GM19240 (cell line): ENCODE data around the gene GRK2.
A peak's percentile ranks its signal among the peaks of the same experiment; 100 is the strongest.
"Not testable (repeated sequence)": the region's sequence is repeated elsewhere in the genome, so short reads cannot be mapped to it uniquely, and the experiment has no call there.

ENCODE experiments used
- DNase-seq: peaks from one replicate; pipeline ENCODE4 v3.0.0; 2011; ENCODE audit warnings: low spot score; ENCODE audit not compliant: insufficient read length

The GRK2 gene

GRCh38 chr11:67312187-67313021 lies 46.1 kb downstream of the GRK2 start:
- DNase-seq = no peak

DNA sequence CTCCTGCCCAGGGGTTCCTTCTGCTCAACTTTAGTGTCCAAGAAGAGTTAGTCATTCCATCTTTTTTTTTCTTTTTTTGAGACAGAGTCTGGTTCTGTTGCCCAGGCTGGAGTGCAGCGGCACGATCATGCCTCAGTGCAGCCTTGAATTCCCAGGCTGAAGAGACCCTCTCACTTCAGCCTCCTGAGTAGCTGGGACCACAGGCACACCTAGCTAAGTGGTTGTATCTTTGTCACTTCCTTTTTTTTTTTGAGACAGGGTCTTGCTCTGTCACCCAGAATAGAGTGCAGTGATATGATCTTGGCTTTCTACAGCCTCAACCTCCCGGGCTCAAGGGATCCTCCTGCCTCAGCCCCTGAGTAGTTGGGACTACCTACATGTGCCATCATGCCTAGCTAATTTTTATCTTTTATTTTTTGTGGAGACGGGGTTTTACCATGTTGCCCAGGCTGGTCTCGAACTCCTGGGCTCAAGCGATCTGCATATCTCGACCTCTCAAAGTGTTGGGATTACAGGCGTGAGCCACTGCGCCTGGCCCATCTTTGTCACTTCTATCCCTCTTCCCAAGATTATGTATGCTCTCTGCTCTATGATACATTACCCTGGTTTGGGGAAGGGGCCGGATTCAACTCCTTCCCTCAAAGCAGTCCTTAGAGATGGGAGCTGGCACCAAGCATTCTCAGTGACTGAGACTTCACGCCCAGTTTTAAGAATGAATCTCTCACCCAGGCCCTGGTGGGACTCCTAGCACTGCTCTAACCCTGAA lies 47.0 kb downstream of the GRK2 start:
- DNase-seq = no peak

GRCh38 chr11:67314218-67314617 lies 47.9 kb downstream of the GRK2 start:
- DNase-seq = no peak

- no peak for DNase-seq
These were observed 49.1 kb downstream of the GRK2 start for GRCh38 chr11:67315325-67315909.

DNA sequence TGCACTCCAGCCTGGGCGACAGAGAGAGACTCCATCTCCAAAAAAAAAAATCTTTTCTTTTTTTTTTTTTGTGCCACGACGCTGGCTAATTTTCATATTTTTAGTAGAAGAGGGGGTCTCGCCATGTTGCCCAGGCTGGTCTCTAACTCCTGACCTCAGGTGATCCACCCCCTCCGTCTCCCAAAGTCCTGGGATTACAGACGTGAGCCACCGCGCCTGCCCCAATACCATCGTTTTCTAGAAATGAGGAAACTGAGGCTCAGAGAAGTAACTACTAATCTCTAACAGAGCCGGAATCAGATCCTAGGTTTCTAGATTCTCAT lies 50.6 kb downstream of the GRK2 start:
- no peak for DNase-seq

DNA sequence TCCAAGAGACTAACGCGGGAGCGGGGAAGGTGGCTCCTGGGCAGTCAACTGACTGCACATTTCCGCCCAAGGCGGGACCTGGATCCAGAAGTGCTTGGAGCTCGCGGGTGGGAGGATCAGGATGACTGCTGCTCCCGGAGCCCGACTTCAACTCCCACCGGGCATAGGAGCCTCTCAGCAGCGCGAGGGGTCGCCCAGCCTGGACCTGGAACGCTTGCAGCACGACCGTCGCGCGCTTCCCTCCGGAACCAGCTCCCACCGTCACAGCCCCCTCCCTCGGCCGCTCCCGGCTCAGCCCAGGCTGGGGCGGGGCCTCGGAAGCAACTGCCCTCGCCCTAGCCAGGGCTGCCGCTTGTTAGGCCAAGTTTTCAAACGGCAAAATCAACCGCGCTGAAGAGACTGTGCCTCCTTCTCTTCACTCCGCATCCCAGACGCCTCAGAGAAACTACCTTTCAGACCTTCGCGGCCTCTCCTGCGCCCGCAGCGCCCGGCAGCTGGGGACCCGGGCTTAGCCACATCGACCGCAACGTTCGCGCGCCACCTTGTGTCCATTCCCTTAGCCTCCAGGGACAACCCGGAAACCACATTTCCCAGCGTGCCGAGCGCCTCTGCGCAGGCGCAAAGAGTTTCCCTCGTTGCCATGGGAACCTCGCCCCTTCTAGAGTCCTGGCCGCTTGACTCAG lies 51.1 kb downstream of the GRK2 start:
- DNase-seq = peak; percentile 99

DNA sequence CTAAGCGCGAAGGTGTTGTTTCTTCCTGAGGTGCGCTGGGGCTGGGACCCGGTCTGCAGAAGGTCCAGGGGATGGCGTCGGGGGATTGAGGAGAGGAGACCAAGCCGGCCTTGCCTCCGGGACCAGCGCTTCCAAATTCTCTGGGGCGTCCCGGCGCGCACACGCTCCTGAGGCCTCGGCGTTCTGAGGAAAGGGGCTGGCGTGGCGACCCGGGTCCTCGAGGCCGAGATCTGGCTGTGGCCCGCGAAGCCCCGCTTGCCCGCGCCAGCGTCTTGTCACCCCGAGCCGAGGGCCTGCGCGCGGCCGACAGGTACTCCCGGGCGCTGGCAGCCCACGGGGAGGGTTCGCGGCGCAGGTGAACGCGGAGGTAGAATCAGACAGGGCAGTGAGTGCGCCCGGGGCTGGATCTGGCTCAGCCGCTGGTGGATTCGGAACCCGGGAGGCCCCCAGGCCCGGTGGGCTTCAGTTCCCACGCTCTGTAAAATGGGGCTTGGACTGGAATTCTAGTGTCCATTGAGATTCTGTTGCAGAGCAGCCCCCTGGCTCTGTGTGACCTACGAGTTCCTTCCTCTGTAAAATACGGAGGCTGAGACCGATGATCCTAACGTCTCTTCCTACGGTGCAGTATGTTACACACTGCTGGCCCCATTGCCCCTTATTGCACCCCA lies 51.7 kb downstream of the GRK2 start:
- peak; percentile 29 for DNase-seq

GRCh38 chr11:67318876-67319275 lies 52.6 kb downstream of the GRK2 start:
- not testable (repeated sequence) for DNase-seq

GRCh38 chr11:67320011-67320410 lies 53.7 kb downstream of the GRK2 start:
- DNase-seq = no peak

DNA sequence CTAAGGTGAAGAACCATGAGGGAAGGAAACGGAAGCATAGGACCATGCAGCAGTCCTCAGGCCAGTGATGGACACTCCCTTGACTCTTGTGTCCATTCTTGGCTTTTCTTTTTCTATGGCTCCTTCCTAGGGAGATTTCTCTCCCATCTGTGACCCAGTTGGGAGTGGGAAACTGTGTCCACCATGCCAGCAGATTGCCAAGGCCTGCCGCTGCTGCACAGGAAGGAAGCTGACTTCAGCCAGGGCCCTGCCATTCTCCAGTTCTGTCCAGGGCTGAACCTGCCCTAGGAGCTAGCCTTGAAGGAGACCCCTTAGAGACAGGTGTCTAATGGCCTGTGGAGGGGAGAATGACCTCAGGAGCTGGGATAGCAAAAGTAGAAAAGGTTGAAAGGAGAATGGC lies 54.4 kb downstream of the GRK2 start:
- no peak for DNase-seq

- no peak for DNase-seq
These were observed 55.1 kb downstream of the GRK2 start for GRCh38 chr11:67321313-67321871.

GRCh38 chr11:67322049-67322448 lies 55.8 kb downstream of the GRK2 start:
- no peak for DNase-seq

GRCh38 chr11:67323526-67323925 lies 57.3 kb downstream of the GRK2 start:
- DNase-seq = no peak

DNA sequence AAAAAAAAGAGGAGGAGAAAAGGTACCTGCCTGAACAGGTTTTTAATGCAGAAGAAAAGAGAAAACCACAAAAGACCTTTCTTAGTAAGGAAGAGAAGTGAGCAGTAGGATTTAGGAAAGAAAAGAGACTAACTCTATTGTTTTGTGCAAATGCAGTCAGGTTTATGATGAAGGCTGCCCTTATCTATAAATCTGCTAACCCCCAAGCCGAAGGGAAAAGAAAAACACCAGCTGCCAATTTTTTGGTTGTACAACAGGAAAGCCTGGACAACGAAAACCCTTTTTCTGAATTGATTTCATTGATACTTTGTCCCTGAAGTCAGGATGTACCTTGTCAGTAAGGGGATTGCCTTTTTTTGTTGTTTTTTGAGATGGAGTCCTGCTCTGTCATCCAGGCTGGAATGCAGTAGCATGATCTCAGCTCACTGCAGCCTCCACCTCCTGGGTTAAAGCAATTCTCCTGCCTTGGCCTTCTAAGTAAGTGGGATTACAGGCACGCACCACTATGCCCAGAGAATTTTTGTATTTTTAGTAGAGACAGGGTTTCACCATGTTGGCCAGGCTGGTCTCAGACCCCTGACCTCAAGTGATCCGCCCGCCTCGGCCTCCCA lies 65.9 kb downstream of the GRK2 start:
- no peak for DNase-seq
